Stomach smooth muscle (tissue), 2 donors: ENCODE results near the gene SKIL.
A peak's percentile ranks its signal among the peaks of the same experiment; 100 is the strongest.

Source experiments
- H3K27ac ChIP-seq: one replicate; pipeline ENCODE4 v1.7.0; 2013; ENCODE audit warnings: mild to moderate bottlenecking, low read length, inconsistent platforms
- H3K27me3 ChIP-seq, 2 donors: one replicate each; pipeline ENCODE4 v1.7.0; 2013; ENCODE audit warnings: low read length in 2 of 2; ENCODE audit not compliant: insufficient read depth in 2 of 2, control insufficient read depth in 1 of 2
- H3K36me3 ChIP-seq, 2 donors: one replicate each; pipeline ENCODE4 v1.7.0; 2013; ENCODE audit warnings: low read length in 2 of 2; ENCODE audit not compliant: control insufficient read depth in 2 of 2, insufficient read depth in 2 of 2
- H3K4me1 ChIP-seq: one replicate; pipeline ENCODE4 v1.7.0; 2013; ENCODE audit warnings: low read length; ENCODE audit not compliant: control insufficient read depth, insufficient read depth
- H3K4me3 ChIP-seq, 2 donors: one replicate each; pipeline ENCODE4 v1.7.0; 2013; ENCODE audit warnings: low read length in 2 of 2
- H3K9ac ChIP-seq, 2 donors: one replicate each; pipeline ENCODE4 v1.7.0; 2013; ENCODE audit warnings: low read length in 2 of 2, mild to moderate bottlenecking in 1 of 2
- H3K9me3 ChIP-seq, 2 donors: one replicate each; pipeline ENCODE4 v1.7.0; 2013; ENCODE audit warnings: low read length in 2 of 2; ENCODE audit not compliant: control insufficient read depth in 2 of 2
- donor health status: healthy.
- donor health status: Pancreatic carcinoma.

SKIL gene, protein sequence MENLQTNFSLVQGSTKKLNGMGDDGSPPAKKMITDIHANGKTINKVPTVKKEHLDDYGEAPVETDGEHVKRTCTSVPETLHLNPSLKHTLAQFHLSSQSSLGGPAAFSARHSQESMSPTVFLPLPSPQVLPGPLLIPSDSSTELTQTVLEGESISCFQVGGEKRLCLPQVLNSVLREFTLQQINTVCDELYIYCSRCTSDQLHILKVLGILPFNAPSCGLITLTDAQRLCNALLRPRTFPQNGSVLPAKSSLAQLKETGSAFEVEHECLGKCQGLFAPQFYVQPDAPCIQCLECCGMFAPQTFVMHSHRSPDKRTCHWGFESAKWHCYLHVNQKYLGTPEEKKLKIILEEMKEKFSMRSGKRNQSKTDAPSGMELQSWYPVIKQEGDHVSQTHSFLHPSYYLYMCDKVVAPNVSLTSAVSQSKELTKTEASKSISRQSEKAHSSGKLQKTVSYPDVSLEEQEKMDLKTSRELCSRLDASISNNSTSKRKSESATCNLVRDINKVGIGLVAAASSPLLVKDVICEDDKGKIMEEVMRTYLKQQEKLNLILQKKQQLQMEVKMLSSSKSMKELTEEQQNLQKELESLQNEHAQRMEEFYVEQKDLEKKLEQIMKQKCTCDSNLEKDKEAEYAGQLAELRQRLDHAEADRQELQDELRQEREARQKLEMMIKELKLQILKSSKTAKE

GRCh38 chr3:170357176-170358041, at the start of gene SKIL:
Gene SKIL, plus strand, starts transcription at chr3:170357715. Its CDS starts 2,617 bp downstream, at chr3:170360332.
- Histone ChIP-seq H3K27me3 (no peaks in the 10 kb centered on the region), H3K9ac (peak within 1 kb of the TSS; percentile 81 to 86), H3K4me3 (peak within 1 kb of the TSS; percentile 69 to 82), H3K36me3 (peaks cover 2 to 4% of the 10 kb centered on the region in 2 donors), H3K4me1 (peaks cover 6% of the 10 kb centered on the region), H3K9me3 (no peaks in the 10 kb centered on the region), H3K27ac (peak within 1 kb of the TSS; percentile 95)

GRCh38 chr3:170309046-170309445, 48.5 kb upstream of the SKIL start:
- Histone ChIP-seq H3K4me3 (no peak overlapping the region), H3K9ac (no peak overlapping the region), H3K27ac (no peak overlapping the region), H3K36me3 (no peaks in the 10 kb centered on the region), H3K9me3 (no peaks in the 10 kb centered on the region), H3K27me3 (no peaks in the 10 kb centered on the region), H3K4me1 (peaks cover 3% of the 10 kb centered on the region)

GRCh38 chr3:170317954-170318353, 39.6 kb upstream of the SKIL start:
- H3K36me3 ChIP-seq = no peaks in the 10 kb centered on the region
- H3K27ac ChIP-seq = no peak overlapping the region
- no peaks in the 10 kb centered on the region for H3K4me1 ChIP-seq
- H3K9ac ChIP-seq = no peak overlapping the region
- H3K27me3 ChIP-seq = no peaks in the 10 kb centered on the region
- no peak overlapping the region for H3K4me3 ChIP-seq
- no peaks in the 10 kb centered on the region for H3K9me3 ChIP-seq

- no peaks in the 10 kb centered on the region for H3K27me3 ChIP-seq
- no peaks in the 10 kb centered on the region for H3K4me1 ChIP-seq
- H3K9ac ChIP-seq = no peak overlapping the region
- H3K4me3 ChIP-seq = no peak overlapping the region
- H3K9me3 ChIP-seq = no peaks in the 10 kb centered on the region
- no peak overlapping the region for H3K27ac ChIP-seq
- no peaks in the 10 kb centered on the region for H3K36me3 ChIP-seq
These were observed 36.9 kb upstream of the SKIL start for GRCh38 chr3:170320461-170321121.

DNA sequence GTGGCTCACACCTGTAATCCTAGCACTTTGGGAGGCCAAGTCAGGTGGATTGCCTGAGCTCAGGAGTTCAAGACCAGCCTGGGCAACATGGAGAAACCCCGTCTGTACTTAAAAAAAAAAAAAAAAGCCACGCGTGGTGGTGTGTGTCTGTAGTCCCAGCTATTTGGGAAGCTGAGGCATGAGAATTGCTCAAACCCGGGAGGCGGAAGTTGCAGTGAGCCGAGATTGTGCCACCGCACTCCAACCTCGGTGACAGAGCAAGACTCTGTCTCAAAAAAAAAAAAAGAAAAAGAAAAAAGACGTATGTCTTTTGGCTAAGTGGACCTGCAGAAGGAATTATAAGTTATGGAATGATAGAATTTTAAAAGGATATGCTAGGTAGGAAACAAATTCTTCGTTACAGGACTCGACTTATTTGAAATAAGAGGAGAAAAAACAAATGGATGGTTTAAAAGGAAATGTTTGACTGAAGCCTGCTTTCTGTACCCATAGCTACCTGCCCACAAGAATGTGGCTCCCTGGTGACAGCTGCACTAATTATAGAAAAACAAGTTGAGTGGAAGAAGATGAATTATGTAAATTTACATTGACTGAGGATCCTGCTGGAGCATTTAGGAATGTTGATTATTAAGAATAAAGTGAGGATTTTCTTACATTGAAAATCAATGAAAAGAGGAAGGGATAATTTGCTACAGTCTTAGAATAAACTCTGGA, 36.0 kb upstream of the SKIL start:
- H3K36me3 ChIP-seq = no peaks in the 10 kb centered on the region
- H3K4me1 ChIP-seq = no peaks in the 10 kb centered on the region
- no peak overlapping the region for H3K9ac ChIP-seq
- no peak overlapping the region for H3K27ac ChIP-seq
- H3K27me3 ChIP-seq = no peaks in the 10 kb centered on the region
- H3K9me3 ChIP-seq = no peaks in the 10 kb centered on the region
- no peak overlapping the region for H3K4me3 ChIP-seq

GRCh38 chr3:170322566-170323269, 34.8 kb upstream of the SKIL start:
- Histone ChIP-seq H3K4me3 (no peak overlapping the region), H3K4me1 (no peaks in the 10 kb centered on the region), H3K27ac (no peak overlapping the region), H3K36me3 (no peaks in the 10 kb centered on the region), H3K9ac (no peak overlapping the region), H3K9me3 (no peaks in the 10 kb centered on the region), H3K27me3 (no peaks in the 10 kb centered on the region)

GRCh38 chr3:170323331-170323730, 34.2 kb upstream of the SKIL start:
- H3K4me3 ChIP-seq = no peak overlapping the region
- no peaks in the 10 kb centered on the region for H3K36me3 ChIP-seq
- no peaks in the 10 kb centered on the region for H3K4me1 ChIP-seq
- H3K9ac ChIP-seq = no peak overlapping the region
- no peak overlapping the region for H3K27ac ChIP-seq
- no peaks in the 10 kb centered on the region for H3K9me3 ChIP-seq
- no peaks in the 10 kb centered on the region for H3K27me3 ChIP-seq

DNA sequence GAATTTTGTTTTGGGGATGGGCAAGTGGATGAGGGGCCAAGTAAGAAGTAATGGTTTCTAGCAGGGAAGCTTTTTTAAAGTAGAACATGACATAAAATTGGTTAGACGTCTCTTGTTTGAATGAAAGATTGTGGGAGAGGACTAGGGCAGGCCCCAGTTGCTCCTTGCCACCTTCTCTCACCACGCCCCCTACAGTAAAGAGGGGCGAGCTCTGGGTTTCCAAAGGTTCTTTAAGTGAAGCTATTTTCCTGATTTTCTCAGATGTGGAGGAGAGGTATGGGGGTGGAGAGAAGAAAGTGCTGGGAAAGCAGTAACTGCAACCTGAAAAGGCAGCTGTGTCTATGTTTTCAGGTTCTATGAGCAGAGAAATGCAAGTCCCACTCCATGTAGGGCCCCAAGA, 32.6 kb upstream of the SKIL start:
- H3K9me3 ChIP-seq = no peaks in the 10 kb centered on the region
- no peak overlapping the region for H3K9ac ChIP-seq
- H3K27me3 ChIP-seq = no peaks in the 10 kb centered on the region
- H3K36me3 ChIP-seq = no peaks in the 10 kb centered on the region
- H3K4me3 ChIP-seq = no peak overlapping the region
- H3K4me1 ChIP-seq = no peaks in the 10 kb centered on the region
- H3K27ac ChIP-seq = no peak overlapping the region

DNA sequence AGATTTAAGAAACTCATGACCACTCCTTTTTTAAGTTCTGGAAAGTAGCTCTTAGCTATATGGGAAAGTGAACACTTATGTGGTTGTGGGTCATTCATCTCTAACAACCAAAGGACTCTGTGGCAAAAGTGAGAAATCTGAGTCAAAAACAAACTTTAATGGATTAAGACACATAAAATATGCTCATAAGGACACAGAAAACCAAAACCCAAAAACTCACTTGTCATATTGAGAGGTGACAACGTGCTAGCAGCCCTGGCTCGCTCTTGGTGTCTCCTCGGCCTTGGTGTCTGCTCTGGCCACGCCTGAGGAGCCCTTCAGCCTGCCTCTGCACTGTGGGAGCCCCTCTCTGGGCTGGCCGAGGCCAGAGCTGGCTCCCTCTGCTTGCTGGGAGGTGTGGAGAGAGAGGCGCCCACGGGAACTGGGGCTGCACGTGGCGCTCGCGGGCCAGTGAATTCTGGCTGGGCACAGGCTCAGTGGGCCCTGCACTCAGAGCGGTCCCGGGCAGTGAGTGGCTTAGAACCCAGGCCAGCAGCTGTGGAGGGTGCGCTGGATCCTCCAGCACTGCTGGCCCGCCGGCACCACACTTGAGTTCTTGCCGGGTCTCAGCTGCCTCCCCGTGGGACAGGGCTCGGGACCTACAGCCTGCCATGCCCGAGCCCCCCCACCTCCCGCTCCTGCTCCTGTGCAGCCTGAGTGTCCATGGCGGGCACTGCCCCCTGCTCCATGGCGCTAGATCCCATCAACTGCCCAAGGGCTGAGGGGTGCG, 30.3 kb upstream of the SKIL start:
- Histone ChIP-seq H3K36me3 (no peaks in the 10 kb centered on the region), H3K4me1 (no peaks in the 10 kb centered on the region), H3K9me3 (no peaks in the 10 kb centered on the region), H3K4me3 (no peak overlapping the region), H3K9ac (no peak overlapping the region), H3K27ac (no peak overlapping the region), H3K27me3 (no peaks in the 10 kb centered on the region)
